Fibroblast of upper back skin (primary cell): Measurements from ENCODE around the gene HCN4.
"Not testable (repeated sequence)": the region's sequence is repeated elsewhere in the genome, so short reads cannot be mapped to it uniquely, and the experiment has no call there.

ENCODE experiments used
- DNase-seq: peaks from one replicate; pipeline ENCODE4 v3.0.0-alpha.2; 2013

HCN4 gene

DNA sequence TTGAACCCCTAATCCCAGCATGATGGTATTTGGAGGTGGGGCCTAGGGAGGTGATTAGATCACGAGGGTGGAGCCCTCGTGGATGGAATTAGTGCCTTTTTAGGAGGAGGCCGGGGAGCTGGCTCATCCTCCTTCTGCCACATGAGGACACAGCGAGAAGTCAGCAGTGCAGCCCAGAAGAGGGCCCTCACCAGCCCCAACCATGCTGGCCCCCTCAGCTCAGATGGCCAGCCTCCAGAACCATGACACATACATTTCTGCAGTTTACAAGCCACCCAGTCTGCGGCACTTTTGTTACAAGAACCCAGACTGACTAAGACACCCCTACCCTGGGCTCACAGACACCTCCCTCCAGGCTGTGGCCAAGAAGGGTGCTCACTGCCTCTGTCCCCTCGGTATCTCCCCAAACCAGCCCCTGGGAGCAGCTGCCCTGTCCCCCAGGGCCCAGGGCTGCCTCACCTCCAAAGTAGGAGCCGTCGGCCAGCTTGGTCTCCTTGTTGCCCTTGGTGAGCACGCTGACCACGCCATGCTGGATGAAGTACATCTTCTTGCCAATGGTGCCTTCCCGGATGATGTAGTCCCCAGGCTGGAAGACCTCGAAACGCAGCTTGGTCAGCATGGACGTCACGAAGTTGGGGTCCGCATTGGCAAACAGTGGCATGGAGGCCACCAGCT lies 44.1 kb downstream of the HCN4 start:
- no peak for DNase-seq

- DNase-seq, result no peak
Observed at GRCh38 chr15:73323956-73324355, 44.8 kb downstream of the HCN4 start.

- DNase-seq, result no peak
Observed at GRCh38 chr15:73323374-73323955, 45.3 kb downstream of the HCN4 start.

DNA sequence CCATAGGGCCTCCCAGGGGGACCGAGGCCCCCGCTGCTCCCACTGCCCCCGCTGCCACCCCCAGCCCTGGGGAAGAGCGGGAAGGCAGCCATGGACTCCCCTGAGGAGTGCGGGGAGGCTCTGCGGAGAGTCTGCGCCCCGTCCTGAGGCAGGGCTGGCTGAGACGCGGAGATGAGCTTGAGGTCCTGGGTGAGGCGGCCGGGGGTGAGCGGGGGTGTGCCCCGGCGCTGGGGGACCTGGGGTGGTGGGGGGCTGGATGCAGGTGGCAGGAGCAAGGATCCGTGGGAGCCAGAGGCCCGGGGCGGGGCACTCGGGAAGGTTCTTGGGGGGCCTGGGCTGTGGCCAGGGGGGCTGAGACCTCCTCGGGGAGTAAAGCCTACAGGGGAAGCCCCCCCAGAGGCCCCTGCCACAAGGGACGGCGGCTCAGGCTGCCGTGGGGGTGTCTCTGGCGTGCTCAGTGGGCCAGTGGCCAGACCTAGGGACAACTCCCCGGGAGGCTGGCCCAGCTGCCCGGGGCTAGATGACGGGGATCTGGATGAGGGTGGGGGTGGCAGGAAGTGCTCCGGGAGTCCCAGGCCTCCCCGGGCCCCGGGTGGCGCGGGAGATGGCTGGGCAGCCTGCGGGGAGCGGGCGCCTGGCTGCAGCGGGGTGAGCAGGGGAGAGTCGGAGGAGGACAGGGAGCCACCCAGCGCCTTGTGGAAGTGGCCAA lies 45.9 kb downstream of the HCN4 start:
- no peak for DNase-seq

- DNase-seq, result no peak
Observed at GRCh38 chr15:73321496-73322450, 47.0 kb downstream of the HCN4 start.

DNA sequence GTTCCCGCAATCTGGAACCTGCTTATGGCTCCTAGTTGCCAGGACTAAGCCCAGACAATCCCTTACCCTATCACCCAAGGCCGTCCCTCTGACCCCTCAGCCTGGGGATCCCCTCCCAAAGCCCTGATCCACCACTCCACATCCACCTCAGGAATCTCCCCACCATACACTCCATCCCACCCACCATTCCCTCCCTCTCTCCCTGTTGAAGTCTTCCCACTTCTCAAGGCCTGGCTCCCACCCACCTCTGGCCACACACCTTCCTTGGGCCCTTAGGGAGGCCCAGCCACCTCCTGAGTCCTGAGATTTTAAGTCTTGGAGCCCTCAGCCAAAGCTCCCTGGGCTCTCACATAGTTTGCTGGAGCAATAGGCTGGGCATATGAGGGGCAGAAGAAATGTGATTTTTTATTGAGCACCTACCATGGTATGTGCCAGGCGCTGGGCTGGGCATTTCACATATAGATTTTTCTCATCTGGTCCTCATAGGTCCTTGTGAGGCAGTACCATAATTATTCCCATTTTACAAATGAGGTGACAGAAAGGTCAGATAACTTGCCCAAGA lies 48.1 kb downstream of the HCN4 start:
- no peak for DNase-seq

DNA sequence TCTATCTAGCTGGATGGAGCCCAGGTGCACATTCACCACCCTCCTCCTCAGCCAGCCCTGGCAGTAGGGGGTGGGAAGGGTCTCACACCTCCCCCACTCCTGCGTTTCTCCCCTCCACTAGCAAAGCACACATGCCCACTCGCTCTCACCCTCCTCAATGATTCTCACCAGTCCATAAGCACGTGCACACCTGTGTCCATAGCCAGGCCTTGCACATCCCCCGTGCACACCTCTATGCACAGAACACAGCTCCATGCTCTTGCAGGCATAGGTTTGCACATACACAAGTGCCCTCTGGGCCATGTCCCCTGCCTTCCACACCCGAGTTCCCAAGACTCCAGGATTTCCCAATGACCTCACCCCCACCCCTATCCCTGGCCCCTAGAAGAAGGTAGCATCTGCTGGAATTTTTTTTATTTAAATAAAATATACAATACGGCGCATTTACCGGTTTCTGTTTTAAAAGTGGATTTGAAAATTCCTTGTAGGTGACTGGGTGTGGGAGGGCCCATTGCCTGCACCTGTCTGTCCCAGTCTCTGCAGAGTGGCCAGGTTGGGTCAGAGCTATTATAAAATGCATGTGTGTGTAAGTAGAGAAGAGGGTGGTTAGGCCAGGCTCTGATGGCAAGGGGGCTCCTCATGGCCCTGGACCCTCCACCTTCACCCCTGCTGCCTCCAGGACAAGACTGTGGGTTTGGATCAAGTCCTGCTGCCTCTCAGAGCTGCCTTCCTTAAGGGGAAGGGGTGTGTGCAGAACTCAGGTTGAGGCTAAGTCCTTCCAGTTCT lies 49.1 kb downstream of the HCN4 start:
- no peak for DNase-seq

GRCh38 chr15:73318463-73319351 lies 50.1 kb downstream of the HCN4 start:
- DNase-seq, result peak; percentile 11

DNA sequence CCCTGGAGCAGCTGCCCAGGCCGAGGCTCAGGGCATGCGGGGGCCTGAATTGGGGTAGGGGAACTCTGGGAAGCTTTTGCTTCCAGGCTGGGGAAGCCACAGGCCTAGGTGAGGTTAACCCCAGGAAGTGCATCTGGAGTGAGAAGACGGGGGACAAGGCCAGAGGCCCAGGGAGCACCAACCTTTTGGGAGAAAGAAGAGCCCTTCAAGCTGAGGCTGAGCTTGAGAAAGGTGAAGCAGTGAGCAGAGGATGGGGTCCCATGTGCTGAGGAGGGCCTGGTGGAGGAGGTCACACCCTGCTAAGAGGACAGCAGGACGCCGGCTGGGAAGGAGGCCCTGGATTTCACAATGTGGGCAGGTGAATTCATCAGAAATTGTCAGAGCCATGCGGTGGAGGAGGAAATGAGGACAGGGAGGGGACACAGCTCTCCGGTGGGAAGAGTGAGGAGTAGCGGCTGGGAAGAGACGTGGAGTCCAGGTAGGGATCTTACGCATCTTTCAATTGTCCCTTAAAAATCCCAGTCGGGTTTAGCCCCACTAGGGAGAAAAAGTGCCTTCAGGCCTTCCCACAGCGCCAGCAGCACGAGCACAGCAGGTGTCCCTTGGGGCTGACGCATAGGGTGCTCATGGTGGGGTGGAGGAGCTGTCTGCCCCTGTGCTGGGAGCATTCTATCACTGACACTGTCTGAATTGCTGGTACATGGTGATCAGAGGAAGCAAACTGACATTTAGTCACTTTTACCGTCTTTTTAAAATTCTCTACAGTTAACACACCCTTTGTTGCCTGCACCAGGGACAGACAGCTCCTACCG lies 50.9 kb downstream of the HCN4 start:
- DNase-seq, result no peak

DNA sequence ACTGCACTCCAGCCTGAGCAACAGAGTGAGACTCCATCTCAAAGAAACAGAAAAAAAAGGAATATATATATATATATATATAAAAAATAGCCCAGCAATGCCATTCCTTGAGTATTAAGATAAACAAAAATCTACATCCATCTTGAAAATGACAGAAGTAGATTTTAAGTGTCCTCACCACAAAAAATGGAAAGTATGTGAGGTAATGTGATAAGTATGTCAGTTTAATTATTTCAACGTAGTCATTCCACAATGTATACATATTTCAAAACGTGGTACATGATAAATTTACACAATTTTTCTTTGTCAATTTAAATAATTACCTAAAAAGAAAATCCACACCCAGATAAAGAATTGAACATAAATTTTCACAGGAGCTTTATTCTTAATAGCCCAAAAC lies 54.9 kb downstream of the HCN4 start:
- peak; percentile 32 for DNase-seq

- DNase-seq, result no peak
Observed at GRCh38 chr15:73308305-73308704, 60.5 kb downstream of the HCN4 start.

- peak; percentile 63 for DNase-seq
Observed at GRCh38 chr15:73305331-73306211, 63.2 kb downstream of the HCN4 start.

DNA sequence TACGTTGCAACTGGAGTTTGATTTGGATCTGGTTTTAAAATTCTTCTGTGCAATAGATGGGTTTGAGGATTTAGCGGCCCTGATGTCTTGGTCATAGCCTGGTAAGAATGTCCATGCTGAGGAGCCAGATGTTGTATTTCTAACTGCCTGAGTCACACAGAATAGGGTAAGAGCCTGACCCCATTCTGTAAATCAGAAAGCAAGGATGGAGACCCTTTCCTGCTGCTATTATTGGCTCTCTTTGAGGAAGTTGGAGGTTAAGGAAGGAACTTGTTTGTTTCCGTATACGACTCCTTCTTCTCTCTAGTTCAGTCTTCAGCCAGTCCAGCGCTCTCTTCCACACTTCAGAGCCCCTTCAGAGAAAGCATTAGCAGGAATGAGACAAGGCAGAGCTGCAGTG lies 65.1 kb downstream of the HCN4 start:
- no peak for DNase-seq

- not testable (repeated sequence) for DNase-seq
Observed at GRCh38 chr15:73300286-73300685, 68.5 kb downstream of the HCN4 start.

DNA sequence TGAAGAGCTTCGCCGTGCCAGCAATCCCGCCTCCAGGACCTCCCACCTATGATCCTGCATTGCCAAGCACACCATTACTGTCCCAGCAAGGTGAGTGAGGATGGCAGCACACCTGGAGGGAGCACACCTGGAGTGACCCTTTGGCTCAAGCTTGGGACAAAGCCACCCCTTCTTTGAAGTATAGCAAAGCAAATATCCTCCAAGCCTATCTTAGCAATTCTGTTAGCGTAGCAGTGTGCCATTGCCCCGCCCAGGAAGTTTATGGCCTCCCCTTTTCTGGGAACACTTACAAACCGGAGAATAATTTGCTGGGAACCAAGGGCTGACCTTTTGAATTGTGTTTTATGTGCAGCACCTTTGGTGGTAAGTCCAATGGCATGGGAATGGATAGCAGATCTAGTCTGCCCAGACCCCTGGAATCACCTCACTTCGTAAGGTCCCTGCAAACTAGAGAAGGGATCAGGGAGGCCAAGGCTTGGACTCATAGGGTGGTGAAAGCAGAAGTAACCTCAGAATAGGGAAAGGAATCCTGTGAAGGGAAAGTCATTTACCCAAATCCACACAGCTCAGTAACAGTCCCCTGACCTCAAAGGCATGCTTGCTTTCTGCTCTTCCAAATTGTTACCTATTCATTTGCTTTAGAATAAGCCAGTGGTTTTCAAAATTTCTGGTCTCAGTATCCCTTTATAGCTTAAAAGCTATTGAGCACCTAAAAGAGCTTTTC lies 70.1 kb downstream of the HCN4 start:
- no peak for DNase-seq

- DNase-seq, result peak; percentile 37
Observed at GRCh38 chr15:73296609-73297353, 72.0 kb downstream of the HCN4 start.

GRCh38 chr15:73295630-73296286 lies 73.0 kb downstream of the HCN4 start:
- DNase-seq, result peak; percentile 13
